HG03439 (cell line): ENCODE measurements around the gene CEP19.

Experiments
- ATAC-seq: cut with Tn5 transposase; IDR thresholded peaks from one replicate; pipeline ENCODE4 v1.9.1; 2021; ENCODE audit warnings: mild to moderate bottlenecking, moderate library complexity; ENCODE audit not compliant: unreplicated experiment

Gene CEP19

GRCh38 chr3:196667056-196667825 is 44.8 kb downstream of the CEP19 start:
- no peak for ATAC-seq

- no peak for ATAC-seq
These were observed 45.8 kb downstream of the CEP19 start for GRCh38 chr3:196666001-196666867.

GRCh38 chr3:196662711-196663571 is 49.1 kb downstream of the CEP19 start:
- no peak for ATAC-seq

GRCh38 chr3:196662033-196662432 is 50.0 kb downstream of the CEP19 start:
- ATAC-seq: no peak

- no peak for ATAC-seq
These were observed 50.6 kb downstream of the CEP19 start for GRCh38 chr3:196661400-196661799.

GRCh38 chr3:196660381-196661166 is 51.5 kb downstream of the CEP19 start:
- no peak for ATAC-seq

GRCh38 chr3:196659901-196660351 is 52.1 kb downstream of the CEP19 start:
- no peak for ATAC-seq
